ENCODE results near the gene TMLHE. TPM values are rescaled to one million over a fixed set of nuclear protein-coding genes. Genes with fewer than 3 reads are reported as not detected.
"Not testable (repeated sequence)": the region's sequence is repeated elsewhere in the genome, so short reads cannot be mapped to it uniquely, and the experiment has no call there.

The TMLHE gene
- total RNA-seq, 5 donors from 2014 or later (not counting 1 experiment from before 2014, with no cell fraction given): 13.2 to 17.3 (median 13.5) TPM

- DNase-seq; H3K27ac ChIP-seq (ENCODE audit: low read length); CTCF ChIA-PET; H3K4me1 ChIP-seq (ENCODE audit: control insufficient read depth in 1 of 2, extremely low read depth in 1 of 2, insufficient read depth in 2 of 2, low read length in 2 of 2); H3K9me3 ChIP-seq; ATAC-seq (replicated peaks in 1 of 4); H3K36me3 Mint-ChIP-seq; H3K4me3 ChIP-seq (ENCODE audit: control insufficient read depth in 1 of 2, extremely low read depth in 1 of 2, low read length in 1 of 2); H3K4me3 Mint-ChIP-seq; H3K27me3 ChIP-seq (replicated peaks in 1 of 2; ENCODE audit: control insufficient read depth in 2 of 2, extremely low read depth in 1 of 2, insufficient read depth in 2 of 2, low read length in 1 of 2); H3K27ac Mint-ChIP-seq; H3K36me3 ChIP-seq (ENCODE audit: control insufficient read depth in 2 of 2, extremely low read depth in 1 of 2, insufficient read depth in 1 of 2, low read length in 1 of 2); POLR2A ChIA-PET; H3K4me1 Mint-ChIP-seq; H3K27me3 Mint-ChIP-seq: not testable (repeated sequence)
- H3K9me3 Mint-ChIP-seq: peaks cover 0 to 12% (median 0%) of the 10 kb centered on the region in 3 donors
- no CpG with 5 or more reads among the region's 1 CpG for WGBS (ENCODE audit: insufficient coverage)
Observed at GRCh38 chrX:155635019-155635418, 22.3 kb upstream of the TMLHE start.

GRCh38 chrX:155632431-155633100, 19.8 kb upstream of the TMLHE start:
- peak overlapping the region in 1 of 2 donors; percentile 21 for H3K4me3 ChIP-seq (ENCODE audit: control insufficient read depth in 1 of 2, extremely low read depth in 1 of 2, low read length in 1 of 2)
- Mint-ChIP-seq H3K4me3 (peak overlapping the region; percentile 50 to 80 (median 59)), H3K9me3 (peaks cover 0 to 17% (median 11%) of the 10 kb centered on the region in 3 donors), H3K27me3 (no peaks in the 10 kb centered on the region), H3K36me3 (peaks cover 4% of the 10 kb centered on the region), H3K27ac (peak overlapping the region; percentile 71 to 82), H3K4me1 (peaks cover 9% of the 10 kb centered on the region in 3 donors)
- peak overlapping the region; percentile 49 for H3K27ac ChIP-seq (ENCODE audit: low read length)
- 0% methylated on average over 1 of the region's 3 CpGs for WGBS (ENCODE audit: insufficient coverage)
- ATAC-seq (replicated peaks in 1 of 4): peak; percentile 45 to 84 (median 76)
- H3K9me3 ChIP-seq: no peaks in the 10 kb centered on the region
- no peaks in the 10 kb centered on the region for H3K4me1 ChIP-seq (ENCODE audit: control insufficient read depth in 1 of 2, extremely low read depth in 1 of 2, insufficient read depth in 2 of 2, low read length in 2 of 2)
- H3K27me3 ChIP-seq (replicated peaks in 1 of 2; ENCODE audit: control insufficient read depth in 2 of 2, extremely low read depth in 1 of 2, insufficient read depth in 2 of 2, low read length in 1 of 2): no peaks in the 10 kb centered on the region
- no peaks in the 10 kb centered on the region for H3K36me3 ChIP-seq (ENCODE audit: control insufficient read depth in 2 of 2, extremely low read depth in 1 of 2, insufficient read depth in 1 of 2, low read length in 1 of 2)
- peak in 1 of 35 experiments; percentile 37 for DNase-seq
- ChIA-PET CTCF (interaction anchor here in 1 of 2 donors (0.6 to 1.0 kb wide), 3 partner anchors 18 to 416 kb away, joined by 3 read pairs; partner anchors contain the start of gene VBP1), POLR2A (no interaction called here)

- H3K4me1 Mint-ChIP-seq; H3K4me3 ChIP-seq (ENCODE audit: control insufficient read depth in 1 of 2, extremely low read depth in 1 of 2, low read length in 1 of 2); POLR2A ChIA-PET; H3K36me3 ChIP-seq (ENCODE audit: control insufficient read depth in 2 of 2, extremely low read depth in 1 of 2, insufficient read depth in 1 of 2, low read length in 1 of 2); H3K27ac Mint-ChIP-seq; H3K9me3 Mint-ChIP-seq; H3K4me3 Mint-ChIP-seq; ATAC-seq (replicated peaks in 1 of 4); H3K4me1 ChIP-seq (ENCODE audit: control insufficient read depth in 1 of 2, extremely low read depth in 1 of 2, insufficient read depth in 2 of 2, low read length in 2 of 2); H3K36me3 Mint-ChIP-seq; CTCF ChIA-PET; DNase-seq; H3K27ac ChIP-seq (ENCODE audit: low read length); H3K27me3 ChIP-seq (replicated peaks in 1 of 2; ENCODE audit: control insufficient read depth in 2 of 2, extremely low read depth in 1 of 2, insufficient read depth in 2 of 2, low read length in 1 of 2); H3K27me3 Mint-ChIP-seq; H3K9me3 ChIP-seq: not testable (repeated sequence)
Observed at GRCh38 chrX:155620110-155620509, 7.4 kb upstream of the TMLHE start.

DNA sequence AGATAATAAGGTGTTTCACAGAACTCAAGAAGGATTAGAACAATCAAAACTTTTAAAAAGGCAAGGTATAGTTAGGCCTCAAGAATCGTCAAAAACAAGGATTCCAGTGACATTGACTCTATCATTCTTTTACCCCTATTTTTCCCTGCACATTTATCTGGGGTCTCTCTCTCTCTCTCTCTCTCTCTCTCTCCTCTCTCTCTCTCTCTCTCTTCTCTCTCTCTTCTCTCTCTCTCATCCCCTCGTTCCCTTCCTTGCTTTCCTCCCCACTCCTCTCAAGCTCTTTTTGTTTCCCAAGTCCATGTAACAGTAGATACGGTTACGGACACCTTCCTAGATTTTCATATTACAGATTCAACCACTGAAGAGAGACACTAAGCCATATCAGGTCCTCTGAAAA, 3.2 kb upstream of the TMLHE start:
- Mint-ChIP-seq H3K4me1 (peaks cover 0 to 13% (median 10%) of the 10 kb centered on the region in 3 donors), H3K27ac (no peak overlapping the region), H3K9me3 (peaks cover 0 to 4% (median 0%) of the 10 kb centered on the region in 3 donors), H3K36me3 (no peaks in the 10 kb centered on the region), H3K27me3 (no peaks in the 10 kb centered on the region), H3K4me3 (no peak overlapping the region)
- Histone ChIP-seq H3K27me3 (replicated peaks in 1 of 2; ENCODE audit: control insufficient read depth in 2 of 2, extremely low read depth in 1 of 2, insufficient read depth in 2 of 2, low read length in 1 of 2) (no peaks in the 10 kb centered on the region), H3K9me3 (no peaks in the 10 kb centered on the region), H3K36me3 (ENCODE audit: control insufficient read depth in 2 of 2, extremely low read depth in 1 of 2, insufficient read depth in 1 of 2, low read length in 1 of 2) (no peaks in the 10 kb centered on the region), H3K4me3 (ENCODE audit: control insufficient read depth in 1 of 2, extremely low read depth in 1 of 2, low read length in 1 of 2) (no peak overlapping the region), H3K4me1 (ENCODE audit: control insufficient read depth in 1 of 2, extremely low read depth in 1 of 2, insufficient read depth in 2 of 2, low read length in 2 of 2) (peaks cover 0 to 2% of the 10 kb centered on the region in 2 experiments), H3K27ac (ENCODE audit: low read length) (no peak overlapping the region)
- POLR2A ChIA-PET: no interaction called here
- CTCF ChIA-PET: no interaction called here
- WGBS (ENCODE audit: insufficient coverage): 80% methylated on average over 1 of the region's 4 CpGs
- DNase-seq (no peak), ATAC-seq (replicated peaks in 1 of 4) (no peak)

GRCh38 chrX:155613927-155614559, 1.3 kb upstream of the TMLHE start:
- no peak for ATAC-seq (replicated peaks in 1 of 4)
- ChIA-PET POLR2A (no interaction called here), CTCF (no interaction called here)
- H3K4me3 Mint-ChIP-seq: peak overlapping the region in 2 of 3 donors; percentile 59 to 85
- H3K4me1 ChIP-seq (ENCODE audit: control insufficient read depth in 1 of 2, extremely low read depth in 1 of 2, insufficient read depth in 2 of 2, low read length in 2 of 2): peaks cover 0 to 2% of the 10 kb centered on the region in 2 experiments
- no peak for DNase-seq
- H3K27ac Mint-ChIP-seq: no peak overlapping the region
- peaks cover 6 to 26% (median 24%) of the 10 kb centered on the region in 3 donors for H3K4me1 Mint-ChIP-seq
- no peaks in the 10 kb centered on the region for H3K27me3 ChIP-seq (replicated peaks in 1 of 2; ENCODE audit: control insufficient read depth in 2 of 2, extremely low read depth in 1 of 2, insufficient read depth in 2 of 2, low read length in 1 of 2)
- H3K27me3 Mint-ChIP-seq: no peaks in the 10 kb centered on the region
- H3K9me3 Mint-ChIP-seq: peaks cover 0 to 4% (median 0%) of the 10 kb centered on the region in 3 donors
- H3K27ac ChIP-seq (ENCODE audit: low read length): no peak overlapping the region
- H3K9me3 ChIP-seq: no peaks in the 10 kb centered on the region
- peaks cover 2% of the 10 kb centered on the region for H3K36me3 Mint-ChIP-seq
- H3K36me3 ChIP-seq (ENCODE audit: control insufficient read depth in 2 of 2, extremely low read depth in 1 of 2, insufficient read depth in 1 of 2, low read length in 1 of 2): no peaks in the 10 kb centered on the region
- H3K4me3 ChIP-seq (ENCODE audit: control insufficient read depth in 1 of 2, extremely low read depth in 1 of 2, low read length in 1 of 2): no peak overlapping the region

DNA sequence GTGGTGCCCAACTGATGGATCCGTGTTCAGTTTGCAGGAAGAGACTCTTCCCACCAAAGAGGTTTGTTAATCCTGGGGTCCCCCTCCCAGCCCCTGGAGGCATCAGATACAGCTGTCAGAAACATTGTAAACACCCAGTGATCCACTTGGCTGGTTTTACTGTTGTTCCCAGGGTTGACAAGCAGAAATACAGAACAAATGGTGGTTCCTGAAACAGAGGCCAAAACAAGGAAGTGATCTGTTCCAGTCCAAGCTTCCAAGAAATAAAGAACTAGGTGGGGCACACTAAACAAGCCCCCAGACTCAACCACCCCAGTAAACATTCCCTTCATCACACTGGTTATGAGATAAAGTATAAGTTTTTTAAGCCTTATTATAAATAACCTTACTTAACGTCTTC, 1.4 kb downstream of the TMLHE start:
- Mint-ChIP-seq H3K27me3 (no peaks in the 10 kb centered on the region), H3K36me3 (peaks cover 9% of the 10 kb centered on the region), H3K27ac (peak overlapping the region; percentile 94 to 95), H3K4me3 (peak overlapping the region; percentile 24 to 85 (median 85)), H3K9me3 (peaks cover 0 to 6% (median 0%) of the 10 kb centered on the region in 3 donors), H3K4me1 (peaks cover 13 to 52% (median 38%) of the 10 kb centered on the region in 3 donors)
- CTCF ChIA-PET: no interaction called here
- no CpG with 5 or more reads among the region's 2 CpGs for WGBS (ENCODE audit: insufficient coverage)
- POLR2A ChIA-PET: no interaction called here
- H3K9me3 ChIP-seq: no peaks in the 10 kb centered on the region
- H3K36me3 ChIP-seq (ENCODE audit: control insufficient read depth in 2 of 2, extremely low read depth in 1 of 2, insufficient read depth in 1 of 2, low read length in 1 of 2): no peaks in the 10 kb centered on the region
- no peaks in the 10 kb centered on the region for H3K27me3 ChIP-seq (replicated peaks in 1 of 2; ENCODE audit: control insufficient read depth in 2 of 2, extremely low read depth in 1 of 2, insufficient read depth in 2 of 2, low read length in 1 of 2)
- H3K4me3 ChIP-seq (ENCODE audit: control insufficient read depth in 1 of 2, extremely low read depth in 1 of 2, low read length in 1 of 2): no peak overlapping the region
- no peak overlapping the region for H3K27ac ChIP-seq (ENCODE audit: low read length)
- H3K4me1 ChIP-seq (ENCODE audit: control insufficient read depth in 1 of 2, extremely low read depth in 1 of 2, insufficient read depth in 2 of 2, low read length in 2 of 2): peaks cover 0 to 2% of the 10 kb centered on the region in 2 experiments
- DNase-seq (no peak), ATAC-seq (replicated peaks in 1 of 4) (no peak)

Measured in T-cell (primary cell).